PC-3 (cell line): ENCODE data around the gene PSG3.
"Not testable (repeated sequence)": the region's sequence is repeated elsewhere in the genome, so short reads cannot be mapped to it uniquely, and the experiment has no call there.

ENCODE experiments used
- CTCF ChIP-seq: fragments of 300-600 bp; sonication (generic); conservative IDR thresholded peaks from 2 replicates; pipeline ENCODE4 v1.5.1; 2017; ENCODE audit warnings: antibody characterized with exemption, low read depth, mild to moderate bottlenecking, low read length
- EZH2 ChIP-seq: fragments of 300-600 bp; sonication (generic); IDR thresholded peaks from one replicate; pipeline ENCODE4 v1.6.1; 2017; ENCODE audit warnings: antibody characterized with exemption, mild to moderate bottlenecking, low read length; ENCODE audit not compliant: unreplicated experiment
- EZH2phosphoT487 ChIP-seq: fragments of 300-600 bp; sonication (generic); IDR thresholded peaks from 2 replicates; pipeline ENCODE4 v1.6.1; 2018; ENCODE audit warnings: mild to moderate bottlenecking, antibody characterized with exemption, low read length, borderline replicate concordance

GRCh38 chr19:42741726-42742607 lies 1.7 kb upstream of the PSG3 start:
- TF ChIP-seq CTCF: peak; percentile 46
- TF ChIP-seq EZH2phosphoT487, EZH2: not testable (repeated sequence)
